Astrocyte (in vitro differentiated cells and primary cell): Measurements from ENCODE around the gene AMMECR1L. TPM values are rescaled to one million over a fixed set of nuclear protein-coding genes. Genes with fewer than 3 reads are reported as not detected.

Experiments
- DNase-seq: peaks from one replicate; pipeline ENCODE4 v3.0.0-alpha.2; 2010; ENCODE audit warnings: low read depth
- FAIRE-seq: peaks from 2 replicates; lab custom pipeline; 2011; peaks lifted over from hg19 to GRCh38; lab: Jason Lieb, UNC
- H2AFZ ChIP-seq: 2 replicates; pipeline ENCODE4 v1.6.0; 2012; ENCODE audit warnings: low read depth, low read length, inconsistent platforms
- H3K27ac ChIP-seq: 2 replicates; pipeline ENCODE4 v1.5.1; 2011; ENCODE audit warnings: low read depth, low read length, inconsistent platforms
- H3K27me3 ChIP-seq: 2 replicates; pipeline ENCODE4 v1.6.0; 2011; ENCODE audit warnings: low read length, inconsistent platforms; ENCODE audit not compliant: insufficient read depth
- H3K36me3 ChIP-seq: 2 replicates; pipeline ENCODE4 v1.5.1; 2011; ENCODE audit warnings: low read length, inconsistent platforms; ENCODE audit not compliant: insufficient read depth
- H3K4me1 ChIP-seq: 2 replicates; pipeline ENCODE4 v1.5.1; 2011; ENCODE audit warnings: low read length, inconsistent platforms; ENCODE audit not compliant: insufficient read depth
- H3K4me2 ChIP-seq: 2 replicates; pipeline ENCODE4 v1.6.0; 2012; ENCODE audit warnings: low read length, inconsistent platforms
- H3K4me3 ChIP-seq: 2 replicates; pipeline ENCODE4 v1.5.1; 2011; ENCODE audit warnings: low read depth, mild to moderate bottlenecking, low read length, inconsistent platforms; ENCODE audit not compliant: insufficient read depth
- H3K79me2 ChIP-seq: 2 replicates; pipeline ENCODE4 v1.6.0; 2012; ENCODE audit warnings: mild to moderate bottlenecking, low read length, inconsistent platforms; ENCODE audit not compliant: insufficient read depth
- H3K9ac ChIP-seq: 2 replicates; pipeline ENCODE4 v1.6.0; 2012; ENCODE audit warnings: mild to moderate bottlenecking, low read length, inconsistent platforms
- H3K9me3 ChIP-seq: 2 replicates; pipeline ENCODE4 v1.5.1; 2012; ENCODE audit warnings: low read depth, mild to moderate bottlenecking, low read length, inconsistent platforms; ENCODE audit not compliant: insufficient read depth
- H4K20me1 ChIP-seq: 2 replicates; pipeline ENCODE4 v1.6.0; 2012; ENCODE audit warnings: low read length, inconsistent platforms; ENCODE audit not compliant: insufficient read depth
- H3K27ac Mint-ChIP-seq: one replicate; pipeline ENCODE4 v1.8.0; 2021; ENCODE audit warnings: mild to moderate bottlenecking, mixed read lengths; ENCODE audit not compliant: unreplicated experiment
- H3K27me3 Mint-ChIP-seq: one replicate; pipeline ENCODE4 v1.8.0; 2021; ENCODE audit warnings: low read depth, mixed read lengths; ENCODE audit not compliant: unreplicated experiment
- H3K36me3 Mint-ChIP-seq: one replicate; pipeline ENCODE4 v1.8.0; 2021; ENCODE audit warnings: low read depth, mixed read lengths; ENCODE audit not compliant: unreplicated experiment
- H3K4me1 Mint-ChIP-seq: one replicate; pipeline ENCODE4 v1.8.0; 2021; ENCODE audit warnings: low read depth, mixed read lengths; ENCODE audit not compliant: unreplicated experiment
- H3K4me3 Mint-ChIP-seq: one replicate; pipeline ENCODE4 v1.8.0; 2021; ENCODE audit warnings: mild to moderate bottlenecking, moderate library complexity, mixed read lengths; ENCODE audit not compliant: unreplicated experiment
- H3K9me3 Mint-ChIP-seq: one replicate; pipeline ENCODE4 v1.8.0; 2021; ENCODE audit warnings: mild to moderate bottlenecking, mixed read lengths; ENCODE audit not compliant: unreplicated experiment
- CTCF ChIP-seq: IDR thresholded peaks from 2 replicates; pipeline ENCODE4 v1.5.1; 2011; ENCODE audit warnings: low read depth, mild to moderate bottlenecking, inconsistent platforms, low read length, moderate library complexity; ENCODE audit not compliant: insufficient read depth
- EZH2 ChIP-seq: IDR thresholded peaks from 2 replicates; pipeline ENCODE4 v1.6.1; 2012; ENCODE audit warnings: mild to moderate bottlenecking, low read length, inconsistent platforms; ENCODE audit not compliant: insufficient read depth
- total RNA-seq: library from RNA; stranded (reverse); gene quantifications from 2 replicates; pipeline ENCODE4 v1.2.1, GENCODE V29; 2021

Gene AMMECR1L
- total RNA-seq, 1 donor from 2014 or later = 32.2 TPM

- Histone ChIP-seq H3K79me2 (peaks cover 94% of the 10 kb centered on the region), H3K9ac (no peak overlapping the region), H3K4me1 (no peaks in the 10 kb centered on the region), H3K36me3 (peaks cover 28% of the 10 kb centered on the region), H4K20me1 (peaks cover 86% of the 10 kb centered on the region), H3K9me3 (no peaks in the 10 kb centered on the region), H2AFZ (no peak overlapping the region), H3K27ac (no peak overlapping the region), H3K27me3 (no peaks in the 10 kb centered on the region), H3K4me2 (no peak overlapping the region), H3K4me3 (no peak overlapping the region)
- DNase-seq (no peak), FAIRE-seq (no peak)
- no peak overlapping the region for H3K4me3 Mint-ChIP-seq
- H3K4me1 Mint-ChIP-seq = peaks cover 14% of the 10 kb centered on the region
- H3K27ac Mint-ChIP-seq = no peak overlapping the region
- H3K36me3 Mint-ChIP-seq = peaks cover 9% of the 10 kb centered on the region
- TF ChIP-seq CTCF = no peak
- no peak for TF ChIP-seq EZH2
- H3K9me3 Mint-ChIP-seq = no peaks in the 10 kb centered on the region
- no peaks in the 10 kb centered on the region for H3K27me3 Mint-ChIP-seq
These were observed 12.0 kb downstream of the AMMECR1L start for GRCh38 chr2:127873707-127874303.

GRCh38 chr2:127872354-127872753 is 13.4 kb downstream of the AMMECR1L start:
- Histone ChIP-seq H3K4me3 (no peak overlapping the region), H3K9ac (no peak overlapping the region), H3K27me3 (no peaks in the 10 kb centered on the region), H3K4me1 (no peaks in the 10 kb centered on the region), H3K36me3 (peaks cover 40% of the 10 kb centered on the region), H4K20me1 (peaks cover 84% of the 10 kb centered on the region), H3K27ac (no peak overlapping the region), H3K9me3 (no peaks in the 10 kb centered on the region), H3K79me2 (peaks cover 93% of the 10 kb centered on the region), H2AFZ (no peak overlapping the region), H3K4me2 (no peak overlapping the region)
- DNase-seq (no peak), FAIRE-seq (no peak)
- Mint-ChIP-seq H3K27me3 (no peaks in the 10 kb centered on the region), H3K4me1 (peaks cover 13% of the 10 kb centered on the region), H3K27ac (no peak overlapping the region), H3K4me3 (no peak overlapping the region), H3K36me3 (peaks cover 13% of the 10 kb centered on the region), H3K9me3 (no peaks in the 10 kb centered on the region)
- no peak for TF ChIP-seq CTCF
- no peak for TF ChIP-seq EZH2

GRCh38 chr2:127865926-127866325 is 19.8 kb downstream of the AMMECR1L start:
- no peak for TF ChIP-seq CTCF
- TF ChIP-seq EZH2 = no peak
- Histone ChIP-seq H3K27ac (no peak overlapping the region), H3K9me3 (no peaks in the 10 kb centered on the region), H4K20me1 (peaks cover 75% of the 10 kb centered on the region), H3K4me3 (no peak overlapping the region), H3K36me3 (peaks cover 64% of the 10 kb centered on the region), H3K27me3 (no peaks in the 10 kb centered on the region), H3K4me2 (no peak overlapping the region), H3K4me1 (no peaks in the 10 kb centered on the region), H3K9ac (no peak overlapping the region), H2AFZ (no peak overlapping the region), H3K79me2 (peaks cover 38% of the 10 kb centered on the region)
- Mint-ChIP-seq H3K27me3 (no peaks in the 10 kb centered on the region), H3K36me3 (peaks cover 40% of the 10 kb centered on the region), H3K9me3 (no peaks in the 10 kb centered on the region), H3K4me1 (no peaks in the 10 kb centered on the region), H3K4me3 (no peak overlapping the region), H3K27ac (no peak overlapping the region)
- DNase-seq = no peak
- FAIRE-seq = no peak
